Neural progenitor cell (in vitro differentiated cells): ENCODE data around the gene EHF. TPM values are rescaled to one million over a fixed set of nuclear protein-coding genes. Genes with fewer than 3 reads are reported as not detected.

Experiments used
- DNase-seq: peaks from one replicate; pipeline ENCODE4 v3.0.0-alpha.2; 2016; ENCODE audit warnings: low spot score
- H2AFZ ChIP-seq: fragments of 200-600 bp; sonication (generic); replicated peaks from 2 replicates; pipeline ENCODE4 v1.6.1; 2016; ENCODE audit warnings: antibody characterized with exemption
- H3F3A ChIP-seq: fragments of 200-600 bp; sonication (generic); 2 replicates; pipeline ENCODE4 v1.6.1; 2016; ENCODE audit warnings: antibody characterized with exemption, low read depth
- H3K27ac ChIP-seq: fragments of 200-600 bp; sonication (generic); 2 replicates; pipeline ENCODE4 v1.5.1; 2016; ENCODE audit warnings: mild to moderate bottlenecking
- H3K27me3 ChIP-seq: fragments of 200-600 bp; sonication (generic); 2 replicates; pipeline ENCODE4 v1.6.1; 2016; ENCODE audit warnings: mild to moderate bottlenecking, moderate library complexity
- H3K36me3 ChIP-seq: fragments of 200-600 bp; sonication (generic); 2 replicates; pipeline ENCODE4 v1.5.1; 2016
- H3K4me1 ChIP-seq: fragments of 200-600 bp; sonication (generic); 2 replicates; pipeline ENCODE4 v1.6.1; 2016; ENCODE audit warnings: mixed run types
- H3K4me2 ChIP-seq: fragments of 200-600 bp; sonication (generic); 2 replicates; pipeline ENCODE4 v1.6.1; 2016
- H3K4me3 ChIP-seq: fragments of 200-600 bp; sonication (generic); 2 replicates; pipeline ENCODE4 v1.5.1; 2016
- H3K79me2 ChIP-seq: fragments of 200-600 bp; sonication (generic); 2 replicates; pipeline ENCODE4 v1.6.1; 2016; ENCODE audit warnings: low read depth
- H3K9ac ChIP-seq: fragments of 200-600 bp; sonication (generic); 2 replicates; pipeline ENCODE4 v1.6.1; 2016
- H3K9me3 ChIP-seq: fragments of 200-600 bp; sonication (generic); 2 replicates; pipeline ENCODE4 v1.5.1; 2016; ENCODE audit warnings: low read depth
- H4K20me1 ChIP-seq: fragments of 200-600 bp; sonication (generic); 2 replicates; pipeline ENCODE4 v1.6.1; 2016; ENCODE audit warnings: low read depth
- H3K27ac Mint-ChIP-seq: 3 replicates; pipeline ENCODE4 v1.8.0; 2021; ENCODE audit warnings: mixed read lengths
- H3K27me3 Mint-ChIP-seq: 2 replicates; pipeline ENCODE4 v1.8.0; 2022; ENCODE audit warnings: low read depth, mild to moderate bottlenecking, inconsistent platforms, moderate library complexity, mixed read lengths; ENCODE audit not compliant: insufficient read depth
- H3K36me3 Mint-ChIP-seq: 3 replicates; pipeline ENCODE4 v1.8.0; 2021; ENCODE audit warnings: mixed read lengths
- H3K4me1 Mint-ChIP-seq: 3 replicates; pipeline ENCODE4 v1.8.0; 2021; ENCODE audit warnings: mixed read lengths
- H3K4me3 Mint-ChIP-seq: 3 replicates; pipeline ENCODE4 v1.8.0; 2021; ENCODE audit warnings: mild to moderate bottlenecking, moderate library complexity, mixed read lengths
- H3K9me3 Mint-ChIP-seq: 3 replicates; pipeline ENCODE4 v1.8.0; 2020; ENCODE audit warnings: mixed read lengths
- EZH2 ChIP-seq: fragments of 200-600 bp; sonication (generic); IDR thresholded peaks from 2 replicates; pipeline ENCODE4 v1.6.1; 2017; ENCODE audit warnings: antibody characterized with exemption, mild to moderate bottlenecking, moderate library complexity
- EZH2phosphoT487 ChIP-seq: fragments of 200-600 bp; sonication (generic); IDR thresholded peaks from 2 replicates; pipeline ENCODE4 v1.6.1; 2017; ENCODE audit warnings: antibody characterized with exemption
- total RNA-seq: library from RNA; depleted of rRNA; stranded (reverse); fragments of >200 nt; gene quantifications from 2 replicates; pipeline ENCODE4 v1.2.3, GENCODE V29; 2015; ENCODE audit warnings: low replicate concordance
- TF ChIP-seq, protein P1 (sequence below): fragments of 200-600 bp; sonication (generic); IDR thresholded peaks from 2 replicates; pipeline ENCODE4 v1.5.1; 2017; ENCODE audit warnings: antibody characterized with exemption, mild to moderate bottlenecking

Gene EHF
- total RNA-seq, 1 donor from 2014 or later: not detected

- Histone ChIP-seq H3K36me3 (no peaks in the 10 kb centered on the region), H3K4me2 (no peak overlapping the region), H3K4me1 (peaks cover 31% of the 10 kb centered on the region), H3K9me3 (no peaks in the 10 kb centered on the region), H2AFZ (no peak overlapping the region), H4K20me1 (no peaks in the 10 kb centered on the region), H3K27ac (no peak overlapping the region), H3K9ac (no peak overlapping the region), H3F3A (no peaks in the 10 kb centered on the region), H3K27me3 (no peaks in the 10 kb centered on the region), H3K79me2 (no peaks in the 10 kb centered on the region), H3K4me3 (no peak overlapping the region)
- Mint-ChIP-seq H3K4me3 (no peak overlapping the region), H3K27ac (no peak overlapping the region), H3K4me1 (peaks cover 40% of the 10 kb centered on the region), H3K27me3 (peaks cover 2% of the 10 kb centered on the region), H3K36me3 (peaks cover 1% of the 10 kb centered on the region), H3K9me3 (peaks cover 2% of the 10 kb centered on the region)
- no peak for DNase-seq
- TF ChIP-seq EZH2 (no peak), EZH2phosphoT487 (no peak)
These were observed 34.6 kb downstream of the EHF start for GRCh38 chr11:34655335-34656008.

DNA sequence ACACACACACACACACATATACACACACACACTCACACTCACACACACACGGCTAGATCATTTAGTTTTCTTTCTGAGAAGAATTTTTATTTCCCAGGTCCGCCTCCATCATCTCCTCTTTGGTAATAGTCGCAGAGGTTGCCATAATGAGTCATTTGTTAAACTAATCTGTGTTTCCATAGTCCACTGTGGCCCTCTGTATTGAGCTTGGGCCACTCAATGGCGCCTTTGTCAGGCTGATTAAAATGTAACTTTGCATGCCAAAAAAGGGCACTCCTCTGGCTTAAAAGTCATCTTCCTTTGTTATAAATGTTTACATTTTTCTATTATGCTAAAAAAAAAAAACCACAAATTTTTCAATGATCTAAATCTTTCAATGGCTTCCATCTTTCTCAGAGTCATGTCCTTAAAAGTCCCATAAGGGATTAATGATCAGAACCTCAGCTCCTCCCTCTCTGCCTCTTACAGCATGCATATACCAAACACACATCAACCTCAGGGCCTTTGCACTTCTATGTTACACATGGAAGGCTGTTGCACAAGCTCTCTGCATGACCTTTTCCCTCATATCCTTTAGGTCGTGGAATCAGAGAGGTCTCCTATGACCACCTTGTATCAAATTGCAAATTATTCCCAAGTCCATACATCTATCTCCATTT, 35.3 kb downstream of the EHF start:
- Mint-ChIP-seq H3K4me1 (peaks cover 34% of the 10 kb centered on the region), H3K27me3 (peaks cover 2% of the 10 kb centered on the region), H3K4me3 (no peak overlapping the region), H3K9me3 (no peaks in the 10 kb centered on the region), H3K27ac (no peak overlapping the region), H3K36me3 (no peaks in the 10 kb centered on the region)
- no peak overlapping the region for H3K9ac ChIP-seq
- no peaks in the 10 kb centered on the region for H3K9me3 ChIP-seq
- H3K79me2 ChIP-seq: no peaks in the 10 kb centered on the region
- no peak overlapping the region for H3K27ac ChIP-seq
- no peak overlapping the region for H3K4me3 ChIP-seq
- DNase-seq: no peak
- peaks cover 24% of the 10 kb centered on the region for H3K4me1 ChIP-seq
- no peaks in the 10 kb centered on the region for H3K36me3 ChIP-seq
- H3F3A ChIP-seq: no peaks in the 10 kb centered on the region
- TF ChIP-seq EZH2 (no peak), EZH2phosphoT487 (no peak)
- TF ChIP-seq, protein P1, sequence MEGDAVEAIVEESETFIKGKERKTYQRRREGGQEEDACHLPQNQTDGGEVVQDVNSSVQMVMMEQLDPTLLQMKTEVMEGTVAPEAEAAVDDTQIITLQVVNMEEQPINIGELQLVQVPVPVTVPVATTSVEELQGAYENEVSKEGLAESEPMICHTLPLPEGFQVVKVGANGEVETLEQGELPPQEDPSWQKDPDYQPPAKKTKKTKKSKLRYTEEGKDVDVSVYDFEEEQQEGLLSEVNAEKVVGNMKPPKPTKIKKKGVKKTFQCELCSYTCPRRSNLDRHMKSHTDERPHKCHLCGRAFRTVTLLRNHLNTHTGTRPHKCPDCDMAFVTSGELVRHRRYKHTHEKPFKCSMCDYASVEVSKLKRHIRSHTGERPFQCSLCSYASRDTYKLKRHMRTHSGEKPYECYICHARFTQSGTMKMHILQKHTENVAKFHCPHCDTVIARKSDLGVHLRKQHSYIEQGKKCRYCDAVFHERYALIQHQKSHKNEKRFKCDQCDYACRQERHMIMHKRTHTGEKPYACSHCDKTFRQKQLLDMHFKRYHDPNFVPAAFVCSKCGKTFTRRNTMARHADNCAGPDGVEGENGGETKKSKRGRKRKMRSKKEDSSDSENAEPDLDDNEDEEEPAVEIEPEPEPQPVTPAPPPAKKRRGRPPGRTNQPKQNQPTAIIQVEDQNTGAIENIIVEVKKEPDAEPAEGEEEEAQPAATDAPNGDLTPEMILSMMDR: no peak
- no peaks in the 10 kb centered on the region for H3K27me3 ChIP-seq
- no peaks in the 10 kb centered on the region for H4K20me1 ChIP-seq
- H3K4me2 ChIP-seq: no peak overlapping the region
- no peak overlapping the region for H2AFZ ChIP-seq

DNA sequence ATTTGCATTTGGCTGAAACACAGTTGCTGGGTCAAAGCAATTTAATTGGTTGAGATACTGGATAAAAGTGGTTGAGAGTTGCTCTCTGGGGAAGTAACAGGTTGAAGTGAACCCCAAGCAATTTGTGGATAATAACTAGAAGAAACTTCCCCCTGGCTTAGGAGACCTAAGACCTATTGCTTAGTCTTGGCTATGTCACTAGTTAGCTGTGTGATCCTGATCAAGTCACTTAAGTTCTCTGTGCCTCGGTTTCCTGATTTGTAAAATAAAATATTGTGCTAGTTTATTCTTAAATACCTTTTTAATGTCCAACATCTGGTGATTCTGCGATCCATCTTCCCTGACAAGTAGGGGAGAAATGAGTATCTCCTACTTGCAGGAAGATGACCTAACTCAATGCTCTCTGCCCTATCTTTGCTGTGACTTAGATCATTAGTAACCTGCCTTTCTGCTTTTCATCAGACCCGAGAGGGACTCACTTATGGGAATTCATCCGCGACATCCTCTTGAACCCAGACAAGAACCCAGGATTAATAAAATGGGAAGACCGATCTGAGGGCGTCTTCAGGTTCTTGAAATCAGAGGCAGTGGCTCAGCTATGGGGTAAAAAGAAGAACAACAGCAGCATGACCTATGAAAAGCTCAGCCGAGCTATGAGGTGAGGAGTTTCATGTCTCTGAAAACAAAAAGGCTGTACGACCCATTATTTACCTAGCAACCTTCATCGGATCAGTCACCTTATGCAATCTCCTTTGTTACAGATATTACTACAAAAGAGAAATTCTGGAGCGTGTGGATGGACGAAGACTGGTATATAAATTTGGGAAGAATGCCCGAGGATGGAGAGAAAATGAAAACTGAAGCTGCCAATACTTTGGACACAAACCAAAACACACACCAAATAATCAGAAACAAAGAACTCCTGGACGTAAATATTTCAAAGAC, 37.5 kb downstream of the EHF start:
- Mint-ChIP-seq H3K4me1 (peaks cover 16% of the 10 kb centered on the region), H3K9me3 (no peaks in the 10 kb centered on the region), H3K27me3 (peaks cover 2% of the 10 kb centered on the region), H3K4me3 (no peak overlapping the region), H3K36me3 (no peaks in the 10 kb centered on the region), H3K27ac (no peak overlapping the region)
- Histone ChIP-seq H3K4me2 (no peak overlapping the region), H3K4me1 (peaks cover 2% of the 10 kb centered on the region), H3K36me3 (no peaks in the 10 kb centered on the region), H3K79me2 (no peaks in the 10 kb centered on the region), H3F3A (no peaks in the 10 kb centered on the region), H3K4me3 (no peak overlapping the region), H3K9me3 (no peaks in the 10 kb centered on the region), H3K9ac (no peak overlapping the region), H3K27me3 (no peaks in the 10 kb centered on the region), H2AFZ (no peak overlapping the region), H4K20me1 (no peaks in the 10 kb centered on the region), H3K27ac (no peak overlapping the region)
- no peak for TF ChIP-seq EZH2phosphoT487
- TF ChIP-seq EZH2: no peak
- TF ChIP-seq, protein P1: no peak
- DNase-seq: no peak
